ENCODE results near the gene PAPPA2. TPM values are rescaled to one million over a fixed set of nuclear protein-coding genes. Genes with fewer than 3 reads are reported as not detected.
A peak's percentile ranks its signal among the peaks of the same experiment; 100 is the strongest.

Gene PAPPA2
- total and polyA plus RNA-seq, 2 donors (not counting 1 experiment from before 2014, with no cell fraction given) = 0.24 to 4.1 TPM

- Histone ChIP-seq H3K9me3 (ENCODE audit: control insufficient read depth, insufficient read depth, low read depth, low read length) (no peaks in the 10 kb centered on the region), H3K9ac (ENCODE audit: insufficient read depth, low read length) (no peak overlapping the region), H4K20me1 (ENCODE audit: control insufficient read depth, extremely low read depth, insufficient read depth, low read length) (no peaks in the 10 kb centered on the region), H3K27ac (ENCODE audit: insufficient read depth, low read length) (no peak overlapping the region), H3K4me3 (replicated peaks in 1 of 4; ENCODE audit: control extremely low read depth in 1 of 4, insufficient read depth in 1 of 4, low read depth in 3 of 4, low read length in 4 of 4) (no peak overlapping the region), H3K4me2 (ENCODE audit: extremely low read depth, insufficient read depth, low read length) (no peak overlapping the region), H3K79me2 (ENCODE audit: control insufficient read depth, insufficient read depth, low read length) (no peaks in the 10 kb centered on the region), H3K4me1 (ENCODE audit: control insufficient read depth, extremely low read depth, insufficient read depth, low read length) (no peaks in the 10 kb centered on the region), H3K36me3 (ENCODE audit: control insufficient read depth, insufficient read depth, low read length) (no peaks in the 10 kb centered on the region), H3K27me3 (ENCODE audit: control insufficient read depth, insufficient read depth, low read length) (no peaks in the 10 kb centered on the region), H2AFZ (ENCODE audit: low read length) (no peak overlapping the region)
- no peak for TF ChIP-seq CTCF (conservative IDR thresholded peaks at IDR 0.05 in 1 of 2, IDR thresholded peaks at IDR 0.05 in 1 of 2; ENCODE audit: low read depth in 1 of 2, low read length in 2 of 2)
- TF ChIP-seq EZH2 (IDR thresholded peaks at IDR 0.05; ENCODE audit: low read length, missing control alignments) = no peak
- DNase-seq (ENCODE audit: low read depth in 2 of 2) = peak in 1 of 2 donors; percentile 6
Measured at GRCh38 chr1:176829261-176829660, 366.3 kb downstream of the PAPPA2 start.

- no peak overlapping the region for H2AFZ ChIP-seq (ENCODE audit: low read length)
- H3K9me3 ChIP-seq (ENCODE audit: control insufficient read depth, insufficient read depth, low read depth, low read length) = no peaks in the 10 kb centered on the region
- H3K4me1 ChIP-seq (ENCODE audit: control insufficient read depth, extremely low read depth, insufficient read depth, low read length) = no peaks in the 10 kb centered on the region
- no peaks in the 10 kb centered on the region for H3K36me3 ChIP-seq (ENCODE audit: control insufficient read depth, insufficient read depth, low read length)
- H3K79me2 ChIP-seq (ENCODE audit: control insufficient read depth, insufficient read depth, low read length) = no peaks in the 10 kb centered on the region
- no peaks in the 10 kb centered on the region for H4K20me1 ChIP-seq (ENCODE audit: control insufficient read depth, extremely low read depth, insufficient read depth, low read length)
- H3K4me2 ChIP-seq (ENCODE audit: extremely low read depth, insufficient read depth, low read length) = no peak overlapping the region
- no peak overlapping the region for H3K9ac ChIP-seq (ENCODE audit: insufficient read depth, low read length)
- DNase-seq (ENCODE audit: low read depth in 2 of 2) = no peak
- TF ChIP-seq CTCF (conservative IDR thresholded peaks at IDR 0.05 in 1 of 2, IDR thresholded peaks at IDR 0.05 in 1 of 2; ENCODE audit: low read depth in 1 of 2, low read length in 2 of 2) = no peak
- TF ChIP-seq EZH2 (IDR thresholded peaks at IDR 0.05; ENCODE audit: low read length, missing control alignments) = no peak
- H3K4me3 ChIP-seq (replicated peaks in 1 of 4; ENCODE audit: control extremely low read depth in 1 of 4, insufficient read depth in 1 of 4, low read depth in 3 of 4, low read length in 4 of 4) = no peak overlapping the region
- no peak overlapping the region for H3K27ac ChIP-seq (ENCODE audit: insufficient read depth, low read length)
- no peaks in the 10 kb centered on the region for H3K27me3 ChIP-seq (ENCODE audit: control insufficient read depth, insufficient read depth, low read length)
Measured at GRCh38 chr1:176831150-176831549, 368.2 kb downstream of the PAPPA2 start.

GRCh38 chr1:176837708-176838107, 374.7 kb downstream of the PAPPA2 start:
- TF ChIP-seq CTCF (conservative IDR thresholded peaks at IDR 0.05 in 1 of 2, IDR thresholded peaks at IDR 0.05 in 1 of 2; ENCODE audit: low read depth in 1 of 2, low read length in 2 of 2) (no peak), EZH2 (IDR thresholded peaks at IDR 0.05; ENCODE audit: low read length, missing control alignments) (no peak)
- no peak overlapping the region for H3K9ac ChIP-seq (ENCODE audit: insufficient read depth, low read length)
- no peak overlapping the region for H3K4me3 ChIP-seq (replicated peaks in 1 of 4; ENCODE audit: control extremely low read depth in 1 of 4, insufficient read depth in 1 of 4, low read depth in 3 of 4, low read length in 4 of 4)
- no peak overlapping the region for H3K27ac ChIP-seq (ENCODE audit: insufficient read depth, low read length)
- no peak overlapping the region for H3K4me2 ChIP-seq (ENCODE audit: extremely low read depth, insufficient read depth, low read length)
- H3K27me3 ChIP-seq (ENCODE audit: control insufficient read depth, insufficient read depth, low read length) = no peaks in the 10 kb centered on the region
- no peak for DNase-seq (ENCODE audit: low read depth in 2 of 2)
- H3K36me3 ChIP-seq (ENCODE audit: control insufficient read depth, insufficient read depth, low read length) = no peaks in the 10 kb centered on the region
- H3K4me1 ChIP-seq (ENCODE audit: control insufficient read depth, extremely low read depth, insufficient read depth, low read length) = no peaks in the 10 kb centered on the region
- H3K9me3 ChIP-seq (ENCODE audit: control insufficient read depth, insufficient read depth, low read depth, low read length) = no peaks in the 10 kb centered on the region
- no peaks in the 10 kb centered on the region for H4K20me1 ChIP-seq (ENCODE audit: control insufficient read depth, extremely low read depth, insufficient read depth, low read length)
- no peaks in the 10 kb centered on the region for H3K79me2 ChIP-seq (ENCODE audit: control insufficient read depth, insufficient read depth, low read length)
- H2AFZ ChIP-seq (ENCODE audit: low read length) = no peak overlapping the region

All from fibroblast of lung (primary cell).